H1 (cell line): ENCODE data around the gene CELF3. TPM values are rescaled to one million over a fixed set of nuclear protein-coding genes. Genes with fewer than 3 reads are reported as not detected.
A peak's percentile ranks its signal among the peaks of the same experiment; 100 is the strongest.

Experiments used
- CTCF ChIA-PET: fragments of 300-600 bp; sonication (Branson Sonifier 250); formaldehyde crosslinking; loops from one replicate; lab custom pipeline; 2021; ENCODE audit not compliant: partially characterized antibody; lab: Charles Lee
- POLR2A ChIA-PET: fragments of 300-600 bp; sonication (Branson Sonifier 250); formaldehyde crosslinking; loops from one replicate; lab custom pipeline; 2021; ENCODE audit warnings: inconsistent platforms; ENCODE audit not compliant: partially characterized antibody; lab: Charles Lee
- DNase-seq, 2 experiments: peaks; one replicate each; pipeline versions ENCODE4 v3.0.0 to v3.0.0-alpha.2; 2010 to 2022; ENCODE audit warnings: low spot score in 2 of 2, low read depth in 1 of 2, mixed read lengths in 1 of 2
- FAIRE-seq: peaks from 2 replicates; lab custom pipeline; 2011; peaks lifted over from hg19 to GRCh38; lab: Jason Lieb, UNC
- H2AFZ ChIP-seq: 2 replicates; pipeline ENCODE4 v1.8.1; 2012; ENCODE audit warnings: low read length, inconsistent platforms
- H2AK5ac ChIP-seq: 2 replicates; pipeline ENCODE4 v1.6.1; 2013; ENCODE audit warnings: low read depth, low read length
- H2BK120ac ChIP-seq: replicated peaks from 2 replicates; pipeline ENCODE3; 2013; ENCODE audit warnings: low read depth, low read length, inconsistent platforms
- H2BK12ac ChIP-seq: 2 replicates; pipeline ENCODE4 v1.6.1; 2013; ENCODE audit warnings: low read depth, low read length
- H2BK15ac ChIP-seq: 2 replicates; pipeline ENCODE4 v1.6.1; 2013; ENCODE audit warnings: low read length
- H2BK20ac ChIP-seq: 2 replicates; pipeline ENCODE4 v1.6.1; 2013; ENCODE audit warnings: low read length
- H2BK5ac ChIP-seq: 2 replicates; pipeline ENCODE4 v1.6.1; 2013; ENCODE audit warnings: low read depth, low read length
- H3K14ac ChIP-seq: 2 replicates; pipeline ENCODE4 v1.6.1; 2013; ENCODE audit warnings: inconsistent platforms; ENCODE audit not compliant: insufficient read length
- H3K18ac ChIP-seq: 2 replicates; pipeline ENCODE4 v1.6.1; 2013; ENCODE audit warnings: low read length; ENCODE audit errors: extremely low read depth
- H3K23ac ChIP-seq: 2 replicates; pipeline ENCODE4 v1.6.1; 2013; ENCODE audit warnings: inconsistent platforms; ENCODE audit not compliant: insufficient read length
- H3K23me2 ChIP-seq: 2 replicates; pipeline ENCODE4 v1.6.1; 2013; ENCODE audit warnings: low read depth, low read length
- H3K27ac ChIP-seq: 2 replicates; pipeline ENCODE4 v1.6.1; 2011; ENCODE audit warnings: low read depth, low read length, inconsistent platforms
- H3K27me3 ChIP-seq, 4 experiments: replicated peaks in 1 of 4; 1 replicate in 1 of 4; 2 replicates in 3 of 4; pipeline versions ENCODE4 v1.6.1 to v1.8.1; 2011 to 2013; ENCODE audit warnings: low read length in 3 of 4, mild to moderate bottlenecking in 3 of 4, inconsistent platforms in 2 of 4, mixed read lengths in 2 of 4, moderate library complexity in 1 of 4; ENCODE audit not compliant: control insufficient read depth in 3 of 4, insufficient read depth in 3 of 4; ENCODE audit errors: extremely low read depth in 1 of 4
- H3K36me3 ChIP-seq, 4 experiments: 2 replicates each; pipeline versions ENCODE4 v1.6.1 to v1.8.1; 2011 to 2013; ENCODE audit warnings: mild to moderate bottlenecking in 4 of 4, low read length in 3 of 4, moderate library complexity in 2 of 4, control low read depth in 1 of 4, inconsistent platforms in 1 of 4; ENCODE audit not compliant: insufficient read depth in 4 of 4, control insufficient read depth in 2 of 4
- H3K4ac ChIP-seq: replicated peaks from 2 replicates; pipeline ENCODE3; 2013; ENCODE audit warnings: low read length, low read depth, mixed read lengths, inconsistent platforms; ENCODE audit not compliant: insufficient read length
- H3K4me1 ChIP-seq, 4 experiments: replicated peaks in 1 of 4; 1 replicate in 1 of 4; 2 replicates in 3 of 4; pipeline versions ENCODE4 v1.6.1 to v1.8.1; 2011 to 2013; ENCODE audit warnings: low read length in 3 of 4, inconsistent platforms in 2 of 4, mixed read lengths in 1 of 4; ENCODE audit not compliant: insufficient read depth in 4 of 4, control insufficient read depth in 3 of 4
- H3K4me2 ChIP-seq, 2 experiments: 2 replicates each; pipeline versions ENCODE4 v1.6.1 to v1.8.1; 2011 to 2013; ENCODE audit warnings: low read depth in 2 of 2, low read length in 2 of 2, control low read depth in 1 of 2, inconsistent platforms in 1 of 2, mild to moderate bottlenecking in 1 of 2; ENCODE audit not compliant: insufficient read depth in 1 of 2
- H3K4me3 ChIP-seq, 4 experiments: fragments of 200-600, 300-600 bp in 1 of 4; sonication (generic), shearing (Covaris generic), sonication (Bioruptor Twin) in 1 of 4; 2 replicates each; pipeline versions ENCODE4 v1.5.1 to v1.8.1; 2011 to 2016; ENCODE audit warnings: low read length in 4 of 4, low read depth in 3 of 4, control low read depth in 2 of 4, inconsistent platforms in 2 of 4, mild to moderate bottlenecking in 2 of 4, mixed read lengths in 1 of 4, moderate library complexity in 1 of 4; ENCODE audit not compliant: insufficient read depth in 2 of 4; ENCODE audit errors: extremely low read depth in 1 of 4
- H3K56ac ChIP-seq: replicated peaks from 2 replicates; pipeline ENCODE3; 2013; ENCODE audit warnings: low read depth, mild to moderate bottlenecking, mixed read lengths, low read length, inconsistent platforms; ENCODE audit not compliant: insufficient read length
- H3K79me1 ChIP-seq: 2 replicates; pipeline ENCODE4 v1.6.1; 2013; ENCODE audit warnings: low read depth, low read length, control low read depth
- H3K79me2 ChIP-seq, 2 experiments: 2 replicates each; pipeline versions ENCODE4 v1.6.1 to v1.8.1; 2012 to 2013; ENCODE audit warnings: low read length in 2 of 2, mild to moderate bottlenecking in 2 of 2, inconsistent platforms in 1 of 2; ENCODE audit not compliant: insufficient read depth in 2 of 2, control insufficient read depth in 1 of 2
- H3K9ac ChIP-seq, 4 experiments: replicated peaks in 1 of 4; 1 replicate in 1 of 4; 2 replicates in 3 of 4; pipeline versions ENCODE4 v1.6.1 to v1.8.1; 2011 to 2013; ENCODE audit warnings: low read depth in 3 of 4, low read length in 3 of 4, control low read depth in 2 of 4, mild to moderate bottlenecking in 2 of 4, moderate library complexity in 2 of 4, inconsistent platforms in 1 of 4; ENCODE audit errors: extremely low read depth in 1 of 4
- H3K9me3 ChIP-seq, 2 experiments: 2 replicates each; pipeline versions ENCODE4 v1.6.1 to v1.8.1; 2012 to 2013; ENCODE audit warnings: mild to moderate bottlenecking in 2 of 2, moderate library complexity in 2 of 2, control low read depth in 1 of 2, inconsistent platforms in 1 of 2, low read depth in 1 of 2, low read length in 1 of 2, mixed read lengths in 1 of 2; ENCODE audit not compliant: insufficient read depth in 2 of 2
- H4K20me1 ChIP-seq, 2 experiments: replicated peaks in 1 of 2; 2 replicates each; pipeline versions ENCODE3 to v1.8.1; 2011 to 2013; ENCODE audit warnings: inconsistent platforms in 2 of 2, low read length in 2 of 2, mild to moderate bottlenecking in 1 of 2; ENCODE audit not compliant: insufficient read depth in 2 of 2, control insufficient read depth in 1 of 2
- H4K5ac ChIP-seq: 2 replicates; pipeline ENCODE4 v1.6.1; 2013; ENCODE audit warnings: low read length, low read depth, mixed read lengths, inconsistent platforms; ENCODE audit not compliant: insufficient read length
- H4K8ac ChIP-seq: 2 replicates; pipeline ENCODE4 v1.8.0; 2013; ENCODE audit warnings: mild to moderate bottlenecking, moderate library complexity, low read length, inconsistent platforms; ENCODE audit not compliant: insufficient read depth; ENCODE audit errors: extremely low read depth
- H4K91ac ChIP-seq: replicated peaks from 2 replicates; pipeline ENCODE3; 2013; ENCODE audit warnings: low read length, mixed read lengths, inconsistent platforms; ENCODE audit not compliant: insufficient read length
- ASH2L ChIP-seq: fragments of 200-600, 300-600 bp; sonication (generic); IDR thresholded peaks from one replicate; pipeline ENCODE4 v1.7.1; 2017; ENCODE audit warnings: low read length
- ATF2 ChIP-seq: IDR thresholded peaks from 2 replicates; pipeline ENCODE4 v1.6.1; 2012; ENCODE audit warnings: low read length, inconsistent platforms
- ATF3 ChIP-seq: IDR thresholded peaks from 2 replicates; pipeline ENCODE4 v1.6.1; 2011; ENCODE audit warnings: low read depth, mild to moderate bottlenecking, low read length; ENCODE audit not compliant: insufficient read depth
- CTCF ChIP-seq, 3 experiments: IDR thresholded peaks; 1 replicate in 2 of 3; 2 replicates in 1 of 3; pipeline versions ENCODE4 v1.5.1 to v1.6.1; 2011; ENCODE audit warnings: low read length in 3 of 3, mild to moderate bottlenecking in 3 of 3, inconsistent platforms in 2 of 3, low read depth in 1 of 3, moderate library complexity in 1 of 3; ENCODE audit not compliant: insufficient read depth in 1 of 3; ENCODE audit errors: control extremely low read depth in 1 of 3
- EZH2 ChIP-seq: fragments of 200-600 bp; sonication (generic); IDR thresholded peaks from 2 replicates; pipeline ENCODE4 v1.7.1; 2012; ENCODE audit warnings: low read depth, mild to moderate bottlenecking, moderate library complexity, low read length, inconsistent platforms; ENCODE audit not compliant: severe bottlenecking
- JUN ChIP-seq: IDR thresholded peaks from 2 replicates; pipeline ENCODE4 v1.6.1; 2011; ENCODE audit warnings: low read depth, mild to moderate bottlenecking, improper control_type of control experiment, low read length
- KDM4A ChIP-seq: IDR thresholded peaks from one replicate; pipeline ENCODE4 v1.7.1; 2012; ENCODE audit warnings: low read depth, mild to moderate bottlenecking, moderate library complexity, low read length, inconsistent platforms; ENCODE audit not compliant: severe bottlenecking
- PHF8 ChIP-seq: fragments of 200-600 bp; sonication (generic); conservative IDR thresholded peaks from 2 replicates; pipeline ENCODE4 v1.7.1; 2012; ENCODE audit warnings: low read depth, mild to moderate bottlenecking, inconsistent platforms, low read length, moderate library complexity
- WGBS, 2 experiments: shearing (Covaris generic) in 1 of 2; methylation state at CpG; one replicate each; pipeline versions ENCODE4 v1.1.6 to v1.1.7; 2013 to 2015; ENCODE audit warnings: low lambda C conversion rate in 2 of 2, mixed read lengths in 2 of 2, inconsistent platforms in 1 of 2, low coverage in 1 of 2, missing lambda C conversion rate in 1 of 2; ENCODE audit not compliant: insufficient replicate concordance in 2 of 2, insufficient coverage in 1 of 2, insufficient read length in 1 of 2; ENCODE audit errors: extremely low coverage in 1 of 2, missing lambda C conversion rate in 1 of 2; 5-methylcytosine and 5-hydroxymethylcytosine counted together
- polyA plus RNA-seq, 7 experiments: library from polyadenylated mRNA; depleted of rRNA in 3 of 7; stranded (reverse) in 5 of 7; unstranded in 2 of 7; fragments of >200 nt in 5 of 7; fragments of 200-250 nt in 2 of 7; gene quantifications; 1 replicate in 5 of 7; 2 replicates in 1 of 7; 4 replicates in 1 of 7; pipeline versions ENCODE4 v1.2.1 to v1.2.3, GENCODE V29; 2011 to 2013; ENCODE audit warnings: missing spikeins in 2 of 7, mixed read lengths in 2 of 7
- total RNA-seq: library from RNA; stranded (reverse); fragmentation: NEBNext Ultra II Directional; extraction: Animal tissue kit (Norgen Biotek cat#: 25700); gene quantifications from 2 replicates; pipeline ENCODE4 v1.2.1, GENCODE V29; 2021

Gene CELF3
- total and polyA plus RNA-seq, 2 of the 8 experiments (the other 6 are each of a cell fraction or from before 2014, with no cell fraction given): 0.34 to 1.2 TPM

- no peaks in the 10 kb centered on the region for H4K20me1 ChIP-seq
- no peaks in the 10 kb centered on the region for H3K36me3 ChIP-seq
- DNase-seq (no peak), FAIRE-seq (no peak)
- H3K56ac ChIP-seq: no peak overlapping the region
- no peak overlapping the region for H4K5ac ChIP-seq
- H4K8ac ChIP-seq: no peak overlapping the region
- no peaks in the 10 kb centered on the region for H3K79me2 ChIP-seq
- no peak overlapping the region for H4K91ac ChIP-seq
- H2BK15ac ChIP-seq: no peak overlapping the region
- no peak overlapping the region for H2AFZ ChIP-seq
- no peaks in the 10 kb centered on the region; the same call in 1 of the 2 replicates for H3K79me1 ChIP-seq
- no peak overlapping the region for H3K4me2 ChIP-seq
- H2BK12ac ChIP-seq: no peak overlapping the region
- H3K9me3 ChIP-seq: no peaks in the 10 kb centered on the region
- CTCF ChIA-PET: interaction anchor here (0.5 to 1.1 kb wide), 3 partner anchors 22 to 120 kb away, joined by 3 to 5 read pairs (median 3); no protein-coding TSS in a partner anchor
- no peak overlapping the region for H2BK20ac ChIP-seq
- H2AK5ac ChIP-seq: no peak overlapping the region
- no peak overlapping the region for H2BK120ac ChIP-seq
- WGBS, 2 experiments: 86% methylated on average over 2 of the region's 2 CpGs; no CpG with 5 or more reads in 1 of the 2 experiments
- H3K4me1 ChIP-seq: peaks cover 0 to 6% (median 3%) of the 10 kb centered on the region in 4 experiments; a peak in 5 of 7 replicates
- no peak overlapping the region for H3K4ac ChIP-seq
- POLR2A ChIA-PET: interaction anchor here (0.6 kb wide), 1 partner anchor 157 kb away, joined by 3 read pairs; no protein-coding TSS in a partner anchor
- H2BK5ac ChIP-seq: peak overlapping the region; percentile 48; the same call in 1 of the 2 replicates
- no peak overlapping the region for H3K18ac ChIP-seq
- H3K14ac ChIP-seq: no peak overlapping the region
- H3K23ac ChIP-seq: no peak overlapping the region
- no peak overlapping the region for H3K4me3 ChIP-seq
- no peak overlapping the region for H3K9ac ChIP-seq
- no peak overlapping the region for H3K27ac ChIP-seq
- peaks cover 8% of the 10 kb centered on the region; the same call in 1 of the 2 replicates for H3K23me2 ChIP-seq
- peaks cover 0 to 8% (median 6%) of the 10 kb centered on the region in 4 experiments; a peak in 4 of 7 replicates for H3K27me3 ChIP-seq
- TF ChIP-seq EZH2 (no peak), ATF3 (no peak), PHF8 (no peak), CTCF (IDR thresholded peaks at IDR 0.05; ENCODE audit: control extremely low read depth in 1 of 3, insufficient read depth in 1 of 3, low read depth in 1 of 3, low read length in 3 of 3) (no peak), ASH2L (no peak), ATF2 (no peak), JUN (no peak), KDM4A (no peak)
Measured at GRCh38 chr1:151713044-151713443, 3.6 kb downstream of the CELF3 start.
